Spleen (tissue), 11 donors: ENCODE data around the gene CMTM4. TPM values are rescaled to one million over a fixed set of nuclear protein-coding genes. Genes with fewer than 3 reads are reported as not detected.

Experiments used
- DNase-seq: peaks from one replicate; pipeline ENCODE4 v3.0.0-alpha.2; 2020
- H3K27ac ChIP-seq, 8 donors: fragments of 200-600 bp; sonication (generic) in 7 of 8; 1 replicate in 4 of 8; 2 replicates in 4 of 8; pipeline versions ENCODE4 v1.5.0 to v1.8.0; 2016 to 2021; ENCODE audit warnings: inconsistent platforms in 4 of 8, mild to moderate bottlenecking in 4 of 8, moderate library complexity in 1 of 8
- H3K27me3 ChIP-seq, 7 donors: fragments of 200-600 bp; sonication (generic) in 6 of 7; replicated peaks in 1 of 7; 1 replicate in 4 of 7; 2 replicates in 3 of 7; pipeline versions ENCODE4 v1.5.0 to v1.8.0; 2016 to 2021; ENCODE audit warnings: inconsistent platforms in 3 of 7, mild to moderate bottlenecking in 1 of 7
- H3K36me3 ChIP-seq, 6 donors: fragments of 200-600 bp; sonication (generic) in 5 of 6; 1 replicate in 4 of 6; 2 replicates in 2 of 6; pipeline versions ENCODE4 v1.5.0 to v1.8.0; 2016 to 2021; ENCODE audit warnings: inconsistent platforms in 2 of 6
- H3K4me1 ChIP-seq, 6 donors: fragments of 200-600 bp; sonication (generic) in 5 of 6; 1 replicate in 3 of 6; 2 replicates in 3 of 6; pipeline versions ENCODE4 v1.5.0 to v1.8.0; 2016 to 2021; ENCODE audit warnings: inconsistent platforms in 3 of 6
- H3K4me3 ChIP-seq, 8 donors: fragments of 200-600 bp; sonication (generic) in 7 of 8; 1 replicate in 4 of 8; 2 replicates in 4 of 8; pipeline versions ENCODE4 v1.5.0 to v1.8.0; 2016 to 2021; ENCODE audit warnings: inconsistent platforms in 4 of 8, mild to moderate bottlenecking in 4 of 8, moderate library complexity in 2 of 8
- H3K9me3 ChIP-seq, 8 donors: fragments of 200-600 bp; sonication (generic) in 7 of 8; 1 replicate in 4 of 8; 2 replicates in 4 of 8; pipeline versions ENCODE4 v1.5.0 to v1.8.0; 2016 to 2021; ENCODE audit warnings: inconsistent platforms in 4 of 8
- CTCF ChIP-seq, 11 experiments: fragments of 200-600 bp in 7 of 11; fragments of 450-650 bp in 4 of 11; sonication (generic) in 4 of 11; IDR thresholded peaks in 8 of 11; conservative IDR thresholded peaks in 3 of 11; 1 replicate in 7 of 11; 2 replicates in 4 of 11; pipeline versions ENCODE4 v1.4.0 to v1.8.0; 2016 to 2021; ENCODE audit warnings: antibody characterized with exemption in 11 of 11, inconsistent platforms in 4 of 11, mild to moderate bottlenecking in 1 of 11
- POLR2A ChIP-seq, 3 donors: fragments of 450-650 bp; IDR thresholded peaks; one replicate each; pipeline ENCODE4 v1.5.1; 2017; ENCODE audit warnings: antibody characterized with exemption in 3 of 3, mild to moderate bottlenecking in 1 of 3
- POLR2AphosphoS5 ChIP-seq, 3 donors: sonication (generic); formaldehyde crosslinking; IDR thresholded peaks; one replicate each; pipeline ENCODE4 v1.5.1; 2017; ENCODE audit warnings: antibody characterized with exemption in 3 of 3
- WGBS, 5 donors: extraction: QIAGEN DNeasy Blood & Tissue Kit in 3 of 5; methylation state at CpG; one replicate each; pipeline versions ENCODE4 v1.1.5 to v1.1.7; 2013 to 2018; 5-methylcytosine and 5-hydroxymethylcytosine counted together
- intact Hi-C: fragments of 100-400 bp; cut with DNase I; formaldehyde crosslinking; loops from one replicate; pipeline ENCODE4 v1.15.0; 2023; ENCODE audit warnings: low total_unique reads
- polyA plus RNA-seq, 3 donors: library from polyadenylated mRNA; stranded (reverse); fragments of 200-250 nt; gene quantifications; one replicate each; pipeline ENCODE4 v1.2.1, GENCODE V29; 2013
- total RNA-seq, 7 donors: library from RNA; depleted of rRNA in 3 of 7; stranded (reverse); fragments of >200 nt in 3 of 7; fragmentation: NEBNext Ultra II Directional in 4 of 7; extraction: Animal tissue kit (Norgen Biotek cat#: 25700) in 4 of 7; gene quantifications; one replicate each; pipeline versions ENCODE4 v1.1.0 to v1.2.1, GENCODE V29; 2016 to 2021
- donor health status: healthy with polysubstance abuse.
- donor health status: DM: no; HTN: no; CAD: no; lungs with moderate emphysema.
- donor health status: DM: no; HTN: no; CAD: no.
- donor health status: Bipolar disorder and iron deficiency.
- donor health status: healthy.
- donor health status: DM: no; HTN: no; CAD: no.
- donor health status: DM: yes; HTN: yes; CAD: no.

The CMTM4 gene
- total and polyA plus RNA-seq, 10 donors, result 0.70 to 10.2 (median 5.7) TPM

DNA sequence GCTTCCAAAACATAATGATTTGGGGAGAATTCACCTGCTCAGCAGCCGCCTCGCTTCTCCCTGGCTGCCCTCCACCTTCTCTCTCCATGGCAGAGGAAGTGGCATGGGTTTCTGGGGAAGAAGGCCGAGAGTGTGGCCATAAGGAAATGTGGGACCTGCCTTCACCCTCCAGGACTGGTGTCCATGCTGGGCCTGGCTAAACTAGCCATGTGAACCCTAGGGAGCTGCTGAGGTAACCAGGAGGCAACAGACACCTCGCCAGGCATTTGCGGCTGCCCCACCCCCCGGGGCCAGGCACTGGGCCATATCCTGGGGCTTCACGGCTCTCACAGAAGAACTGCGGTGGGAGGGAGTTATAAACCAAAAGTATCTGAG lies 9.9 kb upstream of the CMTM4 start:
- H3K27ac ChIP-seq, result peak overlapping the region; percentile 51 to 84 (median 73)
- H3K9me3 ChIP-seq, result peaks cover 0 to 3% (median 0%) of the 10 kb centered on the region in 8 donors
- H3K27me3 ChIP-seq, result no peaks in the 10 kb centered on the region
- peaks cover 0 to 41% (median 11%) of the 10 kb centered on the region in 6 donors for H3K4me1 ChIP-seq
- WGBS, 5 donors, result 48 to 63% (median 55%) methylated on average over 8 of the region's 8 CpGs
- H3K36me3 ChIP-seq, result no peaks in the 10 kb centered on the region
- DNase-seq, result no peak
- intact Hi-C loops, result no loop called here
- H3K4me3 ChIP-seq, result no peak overlapping the region
- TF ChIP-seq POLR2A (IDR thresholded peaks at IDR 0.05), result no peak
- no peak for TF ChIP-seq POLR2AphosphoS5 (IDR thresholded peaks at IDR 0.05)
- no peak for TF ChIP-seq CTCF (IDR thresholded peaks at IDR 0.05 in 8 of 11, conservative IDR thresholded peaks at IDR 0.05 in 3 of 11)

- no peaks in the 10 kb centered on the region for H3K27me3 ChIP-seq
- 68 to 80% (median 73%) methylated on average over 11 of the region's 11 CpGs for WGBS, 5 donors
- no peaks in the 10 kb centered on the region for H3K9me3 ChIP-seq
- no peak for TF ChIP-seq POLR2A (IDR thresholded peaks at IDR 0.05)
- TF ChIP-seq POLR2AphosphoS5 (IDR thresholded peaks at IDR 0.05), result peak in 1 of 3 donors; percentile 42
- no peaks in the 10 kb centered on the region for H3K36me3 ChIP-seq
- intact Hi-C loops, result no loop called here
- H3K4me1 ChIP-seq, result peaks cover 0 to 46% (median 12%) of the 10 kb centered on the region in 6 donors
- H3K27ac ChIP-seq, result peak overlapping the region; percentile 51 to 84 (median 73)
- H3K4me3 ChIP-seq, result no peak overlapping the region
- DNase-seq, result peak; percentile 75
These were observed 9.4 kb upstream of the CMTM4 start for GRCh38 chr16:66705790-66706505.

DNA sequence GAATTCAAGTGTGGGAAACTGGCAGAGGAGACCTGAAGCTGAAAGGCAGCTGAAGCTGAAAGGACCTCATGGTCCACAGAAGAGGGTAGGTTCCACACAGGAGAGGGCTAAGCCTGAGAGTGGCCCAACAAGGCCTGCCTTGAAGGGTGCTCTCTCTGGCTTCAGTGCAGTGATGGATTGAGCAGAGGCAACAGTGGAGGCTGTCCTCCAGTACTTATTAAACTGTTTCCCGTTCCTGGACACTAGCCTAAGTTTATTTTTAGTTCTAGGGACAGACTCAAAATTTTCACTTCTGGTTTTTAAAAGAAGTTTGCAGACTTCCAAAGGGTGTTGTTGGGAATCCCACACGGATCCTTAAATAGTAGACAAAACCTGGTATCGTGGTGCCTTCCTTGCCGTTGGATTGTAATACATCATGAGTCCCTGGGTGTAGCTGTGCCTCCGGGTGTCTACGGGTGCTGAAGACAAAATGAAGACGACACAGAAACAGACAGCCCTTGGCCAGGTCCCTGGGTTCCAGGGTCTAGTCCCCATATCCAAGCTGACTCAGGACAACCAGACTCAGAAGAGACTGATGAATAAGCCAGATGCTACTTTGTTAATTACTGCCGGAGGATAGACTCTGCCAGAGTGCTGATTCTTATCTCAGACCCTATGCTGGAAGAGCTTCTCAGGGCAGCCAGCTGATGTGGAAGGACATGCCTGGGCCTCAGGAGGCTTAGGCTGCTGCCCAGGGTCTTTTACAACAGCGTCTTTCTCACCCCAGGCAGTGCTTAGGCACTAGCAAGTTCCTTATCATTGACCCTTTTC lies 7.1 kb upstream of the CMTM4 start:
- 63 to 69% (median 68%) methylated on average over 9 of the region's 9 CpGs for WGBS, 5 donors
- no peak overlapping the region for H3K4me3 ChIP-seq
- peak overlapping the region in 6 of 8 donors; percentile 39 to 55 (median 51) for H3K27ac ChIP-seq
- intact Hi-C loops, result no loop called here
- TF ChIP-seq POLR2A (IDR thresholded peaks at IDR 0.05), result no peak
- peaks cover 0 to 52% (median 16%) of the 10 kb centered on the region in 6 donors for H3K4me1 ChIP-seq
- DNase-seq, result no peak
- no peaks in the 10 kb centered on the region for H3K27me3 ChIP-seq
- H3K36me3 ChIP-seq, result no peaks in the 10 kb centered on the region
- no peaks in the 10 kb centered on the region for H3K9me3 ChIP-seq

GRCh38 chr16:66701516-66701915 lies 5.0 kb upstream of the CMTM4 start:
- DNase-seq, result no peak
- TF ChIP-seq POLR2A (IDR thresholded peaks at IDR 0.05) (no peak), CTCF (IDR thresholded peaks at IDR 0.05 in 8 of 11, conservative IDR thresholded peaks at IDR 0.05 in 3 of 11) (no peak), POLR2AphosphoS5 (IDR thresholded peaks at IDR 0.05) (no peak)
- Histone ChIP-seq H3K27me3 (peaks cover 0 to 4% (median 0%) of the 10 kb centered on the region in 7 donors), H3K9me3 (no peaks in the 10 kb centered on the region), H3K4me3 (no peak overlapping the region), H3K4me1 (peaks cover 0 to 59% (median 21%) of the 10 kb centered on the region in 6 donors), H3K36me3 (no peaks in the 10 kb centered on the region), H3K27ac (peak overlapping the region in 1 of 8 donors; percentile 36)
- WGBS, 5 donors, result 82 to 97% (median 88%) methylated on average over 2 of the region's 2 CpGs
- intact Hi-C loops, result no loop called here

GRCh38 chr16:66701026-66701425 lies 4.5 kb upstream of the CMTM4 start:
- intact Hi-C loops, result no loop called here
- Histone ChIP-seq H3K4me1 (peaks cover under 1 to 55% (median 18%) of the 10 kb centered on the region in 6 donors), H3K36me3 (no peaks in the 10 kb centered on the region), H3K27ac (peak overlapping the region in 2 of 8 donors; percentile 36 to 46), H3K27me3 (peaks cover 0 to 6% (median 0%) of the 10 kb centered on the region in 7 donors), H3K9me3 (no peaks in the 10 kb centered on the region), H3K4me3 (no peak overlapping the region)
- DNase-seq, result no peak
- WGBS, 5 donors, result 52 to 86% (median 76%) methylated on average over 2 of the region's 2 CpGs
- no peak for TF ChIP-seq CTCF (IDR thresholded peaks at IDR 0.05 in 8 of 11, conservative IDR thresholded peaks at IDR 0.05 in 3 of 11)
- TF ChIP-seq POLR2AphosphoS5 (IDR thresholded peaks at IDR 0.05), result no peak
- no peak for TF ChIP-seq POLR2A (IDR thresholded peaks at IDR 0.05)
